HG02981 (cell line): ENCODE measurements around the gene ENPP1.

Experiments
- ATAC-seq: cut with Tn5 transposase; IDR thresholded peaks from one replicate; pipeline ENCODE4 v1.9.1; 2021; ENCODE audit warnings: mild to moderate bottlenecking, moderate library complexity; ENCODE audit not compliant: unreplicated experiment

The ENPP1 gene

DNA sequence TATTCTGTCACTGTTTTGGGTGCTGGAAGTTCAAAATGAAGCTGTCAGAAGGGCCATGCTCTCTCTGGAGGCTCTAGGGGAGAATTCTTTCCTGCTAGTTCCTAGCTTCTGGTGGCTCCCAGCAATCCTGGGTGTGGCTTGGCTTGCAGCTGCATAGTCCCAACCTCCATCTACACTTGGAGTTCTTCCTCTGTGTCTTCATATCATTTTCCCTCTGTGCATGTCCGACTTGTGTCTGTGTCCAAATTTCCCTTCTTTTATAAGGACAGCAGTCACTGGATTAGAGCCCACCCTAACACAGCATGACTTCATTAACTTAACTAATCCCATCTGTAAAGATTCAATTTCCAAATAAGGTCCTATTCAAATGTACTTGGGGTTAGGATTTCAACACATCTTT lies 23.3 kb upstream of the ENPP1 start:
- no peak for ATAC-seq

DNA sequence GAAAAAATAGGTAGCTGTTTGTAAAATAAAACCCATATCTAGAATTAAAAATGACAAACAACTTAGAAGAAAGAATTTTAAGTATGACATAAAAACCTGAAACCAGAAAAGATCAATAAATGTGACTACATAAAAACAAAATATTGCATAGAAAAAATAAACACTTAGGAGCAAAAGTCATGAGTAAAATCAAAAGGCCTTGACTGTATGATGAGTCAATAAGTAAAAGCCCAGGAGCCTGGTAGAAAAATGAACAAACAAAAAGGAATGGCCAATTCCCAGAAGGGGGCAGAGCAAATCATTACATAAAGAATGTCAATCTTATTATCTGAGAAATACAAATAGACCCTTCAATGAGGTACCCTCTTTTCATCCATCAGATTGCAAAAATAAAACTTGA lies 20.7 kb upstream of the ENPP1 start:
- ATAC-seq, result no peak

DNA sequence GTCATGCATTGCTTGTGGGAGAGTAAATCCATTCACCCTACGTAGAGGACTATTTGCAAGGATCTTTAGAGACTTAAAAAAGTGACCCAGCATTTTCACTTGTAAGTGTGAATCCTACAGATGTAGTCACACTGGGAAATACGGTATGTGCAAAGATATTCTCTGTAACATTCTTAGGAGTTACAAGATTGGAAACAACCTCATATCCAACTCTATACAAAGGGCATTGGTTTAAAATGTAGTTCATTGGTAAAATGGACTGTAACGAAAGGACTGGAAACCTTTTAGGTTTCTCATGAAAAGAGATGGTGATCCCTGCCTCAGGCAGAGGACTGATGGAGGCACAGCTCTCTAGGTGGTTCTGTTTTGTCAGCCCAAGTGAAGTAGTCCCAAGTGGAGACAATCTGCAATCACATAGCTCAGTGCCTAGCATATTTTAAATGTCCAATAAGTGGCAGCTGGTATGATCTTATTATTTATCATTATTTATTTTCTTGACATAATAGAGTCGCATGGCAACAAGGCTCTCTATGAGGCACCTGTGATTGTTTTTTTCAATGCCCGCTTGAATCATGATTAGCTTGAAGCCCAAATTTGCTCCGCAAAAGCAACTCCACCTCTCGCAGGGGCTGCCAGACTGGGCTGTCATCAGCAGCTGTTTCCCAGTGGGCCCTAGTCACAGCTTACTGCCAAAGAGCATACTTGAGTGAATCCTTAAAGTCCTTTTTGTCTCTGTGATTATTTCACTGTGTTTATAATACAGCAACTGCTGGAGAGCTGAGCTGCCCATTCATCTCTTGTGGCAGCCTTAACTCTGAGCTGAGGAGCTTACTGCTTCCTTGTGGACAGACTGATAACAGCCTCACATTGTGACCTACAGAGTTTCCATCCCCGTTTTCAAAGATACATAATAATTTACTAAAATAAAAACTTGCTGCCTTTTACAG lies 19.8 kb upstream of the ENPP1 start:
- no peak for ATAC-seq

GRCh38 chr6:131789219-131789618 lies 18.6 kb upstream of the ENPP1 start:
- no peak for ATAC-seq

DNA sequence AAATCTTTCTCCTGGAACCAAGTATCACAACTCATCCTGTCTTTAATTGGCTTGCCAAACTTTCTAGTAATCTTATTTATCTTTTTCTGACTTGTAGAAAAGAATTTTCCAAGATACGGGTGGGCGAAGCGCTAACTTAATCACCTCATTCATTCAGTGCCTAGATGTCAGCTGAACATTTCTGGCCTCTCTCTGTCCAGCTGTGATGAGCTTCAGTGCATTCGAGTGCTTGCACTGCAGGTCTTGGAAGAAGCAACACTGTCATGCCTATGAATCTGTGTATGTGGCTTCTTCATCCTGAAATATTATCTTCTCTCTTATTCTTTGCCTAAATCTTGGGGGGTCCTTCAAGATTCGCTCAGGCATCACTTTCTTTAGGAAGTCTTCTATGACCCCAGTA lies 16.3 kb upstream of the ENPP1 start:
- ATAC-seq, result no peak

DNA sequence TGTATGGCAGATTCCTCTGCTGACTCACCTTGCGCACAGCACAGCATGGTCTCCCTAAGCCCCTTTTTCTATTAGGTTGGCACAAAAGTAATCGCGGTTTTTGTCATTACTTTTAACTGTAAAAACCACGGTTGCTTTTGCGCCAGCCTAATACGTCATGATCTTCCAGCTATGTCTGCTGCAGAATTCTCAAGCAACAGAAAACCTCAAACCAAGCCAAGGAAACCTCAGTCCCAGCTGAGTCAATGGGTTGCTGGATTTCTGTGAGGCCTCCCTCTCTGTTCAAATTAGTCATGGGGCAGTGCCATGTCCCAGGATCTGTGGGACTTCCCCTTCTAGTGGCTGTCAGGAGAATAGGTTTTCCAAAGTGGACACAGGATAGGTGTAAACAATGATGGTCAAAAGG lies 15.7 kb upstream of the ENPP1 start:
- ATAC-seq, result no peak

DNA sequence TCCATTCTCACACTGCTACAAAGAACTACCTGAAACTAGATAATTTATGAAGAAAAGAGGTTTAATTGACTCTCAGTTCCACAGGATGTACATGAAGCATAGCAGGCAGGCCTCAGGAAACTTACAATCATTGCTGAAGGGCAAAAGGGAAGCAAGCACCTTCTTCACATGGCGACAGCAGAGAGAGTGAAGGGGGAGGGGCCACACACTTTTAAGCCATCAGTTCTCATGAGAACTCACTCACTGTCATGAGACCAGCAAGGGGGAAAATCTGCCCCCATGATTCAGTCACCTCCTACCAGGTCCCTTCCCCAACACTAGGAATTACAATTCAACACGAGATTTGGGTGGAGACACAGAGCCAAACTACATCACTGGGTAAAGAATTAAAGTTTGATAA lies 12.5 kb upstream of the ENPP1 start:
- ATAC-seq, result no peak

DNA sequence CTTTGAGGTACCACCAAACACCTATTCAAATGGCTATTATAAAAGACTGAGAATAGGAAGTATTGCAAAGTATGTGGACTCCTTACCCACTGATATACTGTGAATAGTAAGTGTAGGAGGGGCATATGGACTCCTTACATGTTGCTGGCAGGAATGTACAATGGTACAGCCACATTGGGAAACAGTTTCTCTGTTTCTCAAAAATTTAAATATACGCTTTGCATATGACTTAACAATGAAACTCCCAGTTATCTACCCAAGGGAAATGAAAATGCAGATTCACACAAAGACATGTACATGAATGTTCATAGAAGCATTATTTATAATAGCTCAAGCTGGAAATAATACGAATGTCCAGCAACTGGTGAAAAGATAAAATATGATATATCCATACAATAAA lies 5.5 kb upstream of the ENPP1 start:
- no peak for ATAC-seq

DNA sequence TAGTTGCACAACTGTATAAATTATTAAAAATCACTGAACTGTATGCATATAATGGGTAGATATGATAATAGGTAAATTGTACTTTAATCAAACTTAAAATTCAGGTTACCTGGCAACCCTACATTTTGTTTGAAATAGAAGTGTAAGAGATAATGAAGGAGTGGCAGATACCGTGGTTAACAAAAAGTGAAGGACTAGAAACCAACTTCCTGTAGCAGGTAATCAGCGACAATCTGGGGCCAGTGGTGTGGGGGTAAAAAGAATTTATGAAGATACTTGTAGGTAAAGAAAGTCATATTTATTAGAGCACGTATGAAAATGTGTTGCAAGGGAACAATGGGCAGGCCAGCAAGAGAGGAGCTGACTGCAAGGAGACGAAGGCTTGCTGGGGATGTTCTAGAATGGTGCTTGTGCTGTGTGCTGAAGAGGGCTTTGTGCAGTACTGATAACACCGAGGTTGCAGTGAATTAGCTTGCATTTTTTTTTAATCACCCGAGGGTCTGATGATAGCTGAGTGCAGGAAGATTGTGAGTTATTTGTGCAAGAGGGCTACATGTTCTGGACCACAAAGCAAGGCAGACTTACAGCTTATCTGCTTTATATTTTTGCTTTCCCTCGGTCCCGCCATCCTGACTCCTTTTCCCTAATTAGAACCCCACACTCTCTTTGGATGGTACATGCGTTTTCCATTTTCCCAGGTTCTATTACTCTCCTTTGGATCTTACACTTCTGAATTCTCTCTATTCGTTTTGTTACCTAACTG lies 4.6 kb upstream of the ENPP1 start:
- no peak for ATAC-seq

- no peak for ATAC-seq
Measured at GRCh38 chr6:131804131-131804530, 3.7 kb upstream of the ENPP1 start.

GRCh38 chr6:131807321-131807643 lies 538 bp upstream of the ENPP1 start:
- ATAC-seq, result no peak

DNA sequence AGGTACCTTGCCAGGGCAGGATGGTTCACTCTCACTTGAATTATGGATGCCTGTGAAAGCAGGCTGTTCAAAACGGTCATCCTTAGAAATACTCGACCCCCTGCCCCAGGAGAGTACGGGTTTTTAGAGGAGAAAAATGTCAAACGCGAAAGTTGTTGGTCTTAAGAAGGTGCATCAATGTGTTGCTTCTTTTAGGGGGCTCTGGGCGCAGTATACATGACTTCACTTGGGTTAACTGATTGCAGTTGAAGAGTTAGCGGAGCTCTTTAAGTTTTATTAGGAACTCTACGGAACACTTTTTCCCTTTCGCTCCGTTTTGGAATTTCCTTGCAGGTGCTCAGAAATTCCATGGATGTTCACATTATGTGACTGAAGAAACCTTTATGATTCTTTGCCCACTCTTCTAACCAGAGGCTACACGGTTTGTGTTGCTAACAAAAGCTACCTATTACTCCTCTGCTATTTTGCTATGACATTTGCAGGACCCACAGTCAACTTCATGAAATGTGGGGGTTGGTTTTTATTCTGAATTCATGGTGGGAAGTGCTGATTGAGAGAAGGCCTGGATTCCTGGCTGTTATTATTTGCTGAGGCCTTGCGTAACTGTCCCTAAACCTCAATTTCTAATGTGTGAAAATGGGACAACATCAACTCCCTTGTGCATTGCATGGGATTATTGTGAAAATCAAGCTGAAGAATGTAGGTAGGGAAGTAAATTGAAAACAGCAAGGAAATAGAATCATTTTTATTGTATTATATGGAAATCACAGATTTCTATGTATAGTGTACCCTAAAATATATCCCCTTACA lies 845 bp downstream of the ENPP1 start:
- no peak for ATAC-seq

GRCh38 chr6:131811500-131811899 lies 3.7 kb downstream of the ENPP1 start:
- ATAC-seq, result no peak

DNA sequence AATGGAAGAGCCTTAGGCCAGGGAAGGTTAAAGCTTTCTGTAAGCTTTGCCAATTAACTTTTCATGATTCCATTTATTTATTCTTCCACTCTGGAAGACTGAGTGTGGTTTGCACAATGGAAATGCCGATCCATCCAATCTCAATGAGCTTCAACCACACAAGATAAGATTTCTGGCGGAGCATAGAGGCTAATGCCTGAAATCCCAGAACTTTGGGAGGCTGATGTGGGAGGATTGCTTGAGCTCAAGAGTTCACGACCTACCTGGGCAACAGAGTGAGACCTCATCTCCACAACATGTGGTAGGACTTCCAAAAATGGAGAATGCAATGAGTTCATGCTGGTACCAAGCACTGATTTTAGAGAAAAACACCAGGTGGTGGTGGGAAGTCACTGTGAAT lies 6.2 kb downstream of the ENPP1 start:
- no peak for ATAC-seq

- no peak for ATAC-seq
Measured at GRCh38 chr6:131816869-131817268, 9.0 kb downstream of the ENPP1 start.

DNA sequence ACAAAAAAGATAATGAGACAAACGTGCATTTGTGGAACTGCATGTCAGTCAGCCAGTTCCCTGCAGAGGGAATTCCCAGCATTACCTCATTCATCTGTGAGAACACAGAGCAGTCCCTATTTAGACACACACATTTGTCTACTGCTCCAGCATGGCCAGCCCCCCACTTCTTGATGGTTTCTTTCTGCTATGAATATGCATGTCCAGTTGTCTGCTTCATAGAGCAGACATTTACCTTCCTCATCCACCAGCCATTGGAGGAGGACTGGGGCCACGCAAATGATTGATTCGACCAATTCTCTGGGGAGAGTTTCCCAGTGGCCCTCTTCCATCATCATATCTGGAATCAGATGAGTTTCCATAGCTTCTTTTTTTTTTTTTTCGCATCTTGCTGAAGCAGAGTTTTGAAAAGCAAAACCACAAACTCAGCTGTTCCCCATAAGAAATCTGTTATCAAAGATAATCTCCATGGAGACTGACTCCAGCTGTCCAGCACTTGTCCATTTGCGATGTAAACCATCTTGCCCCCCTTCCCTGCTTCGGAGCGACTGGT lies 11.8 kb downstream of the ENPP1 start:
- no peak for ATAC-seq

GRCh38 chr6:131821010-131821807 lies 13.4 kb downstream of the ENPP1 start:
- no peak for ATAC-seq

DNA sequence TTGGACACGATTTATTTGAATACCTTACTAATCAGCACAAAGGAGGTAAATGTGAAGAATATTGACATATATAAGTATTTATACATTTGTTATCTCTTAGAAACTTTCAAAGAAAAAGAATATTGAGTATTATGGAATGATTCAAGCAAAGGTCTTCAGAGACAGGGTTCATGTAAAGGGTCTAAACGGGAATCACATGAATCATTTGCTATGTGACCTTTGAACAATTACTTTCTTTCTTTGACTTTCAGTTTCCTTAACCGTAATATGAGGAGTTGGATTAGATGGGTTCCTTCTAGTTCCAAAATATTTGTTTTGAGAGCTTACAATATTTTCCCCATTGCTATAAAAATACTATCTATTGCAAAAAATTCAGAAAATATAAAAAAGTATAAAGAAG lies 14.3 kb downstream of the ENPP1 start:
- no peak for ATAC-seq

- no peak for ATAC-seq
Measured at GRCh38 chr6:131823276-131823902, 15.6 kb downstream of the ENPP1 start.

- no peak for ATAC-seq
Measured at GRCh38 chr6:131825946-131826345, 18.1 kb downstream of the ENPP1 start.
